GM12878 (cell line): ENCODE measurements around the gene RAD17. TPM values are rescaled to one million over a fixed set of nuclear protein-coding genes. Genes with fewer than 3 reads are reported as not detected.
"Not testable (repeated sequence)": the region's sequence is repeated elsewhere in the genome, so short reads cannot be mapped to it uniquely, and the experiment has no call there.

ENCODE experiments used
- ATAC-seq: fragments of 200-7000 bp; cut with Tn5 transposase; 3 replicates; pipeline ENCODE4 v1.9.1; 2020; ENCODE audit warnings: mild to moderate bottlenecking, moderate library complexity
- BruUV-seq: library from RNA; stranded (reverse); fragments of 400-500 nt; replicated peaks from 2 replicates; lab custom pipeline; 2021; lab: Mats Ljungman, UMichigan
- CTCF ChIA-PET: fragments of 300-600 bp; sonication (Branson Sonifier 250); formaldehyde crosslinking; extraction: SDS; loops from one replicate; lab custom pipeline; 2021; ENCODE audit warnings: inconsistent platforms; lab: Yijun Ruan, JAX
- POLR2A ChIA-PET: fragments of 350-600 bp; formaldehyde crosslinking; extraction: SDS; loops from one replicate; lab custom pipeline; 2021; ENCODE audit warnings: inconsistent platforms; lab: Charles Lee
- RAD21 ChIA-PET: fragments of 300-600 bp; sonication (Branson Sonifier 250); formaldehyde crosslinking; loops from one replicate; lab custom pipeline; 2023; ENCODE audit warnings: antibody characterized with exemption; ENCODE audit not compliant: unreplicated experiment; lab: Charles Lee
- SMC1A ChIA-PET: fragments of 300-600 bp; sonication (Branson Sonifier 250); formaldehyde crosslinking; loops from one replicate; lab custom pipeline; 2023; ENCODE audit not compliant: unreplicated experiment, uncharacterized antibody; lab: Charles Lee
- DNase-seq: peaks from one replicate; pipeline ENCODE4 v3.0.0-alpha.2; 2011; ENCODE audit warnings: low read depth, low spot score
- FAIRE-seq: peaks from 3 replicates; lab custom pipeline; 2011; peaks lifted over from hg19 to GRCh38; lab: Jason Lieb, UNC
- H2AFZ ChIP-seq: 2 replicates; pipeline ENCODE4 v1.6.0; 2011; ENCODE audit warnings: low read depth, low read length, control low read depth; ENCODE audit not compliant: control insufficient read depth
- H3K27ac ChIP-seq: 2 replicates; pipeline ENCODE4 v1.5.1; 2011; ENCODE audit warnings: control low read depth; ENCODE audit not compliant: control insufficient read depth, insufficient read depth
- H3K27me3 ChIP-seq, 2 experiments: replicated peaks in 1 of 2; 2 replicates each; pipeline versions ENCODE4 v1.6.0 to v1.6.1; 2011; ENCODE audit warnings: low read length in 1 of 2; ENCODE audit not compliant: control insufficient read depth in 2 of 2, insufficient read depth in 2 of 2
- H3K36me3 ChIP-seq, 2 experiments: 2 replicates each; pipeline ENCODE4 v1.5.1; 2011; ENCODE audit warnings: low read length in 1 of 2; ENCODE audit not compliant: control insufficient read depth in 2 of 2, insufficient read depth in 2 of 2
- H3K4me1 ChIP-seq: 2 replicates; pipeline ENCODE4 v1.6.1; 2011; ENCODE audit warnings: mild to moderate bottlenecking, low read length, moderate library complexity, mixed read lengths; ENCODE audit not compliant: control insufficient read depth, insufficient read depth
- H3K4me2 ChIP-seq: 2 replicates; pipeline ENCODE4 v1.6.0; 2011; ENCODE audit warnings: control low read depth; ENCODE audit not compliant: control insufficient read depth, insufficient read depth
- H3K4me3 ChIP-seq: fragments of 200-600 bp; sonication (generic); 2 replicates; pipeline ENCODE4 v1.5.1; 2016
- H3K79me2 ChIP-seq: 2 replicates; pipeline ENCODE4 v1.6.0; 2011; ENCODE audit warnings: low read length; ENCODE audit not compliant: control insufficient read depth, insufficient read depth
- H3K9ac ChIP-seq: 2 replicates; pipeline ENCODE4 v1.8.0; 2011; ENCODE audit warnings: low read length, control low read depth, mixed read lengths; ENCODE audit not compliant: control insufficient read depth, insufficient read depth
- H3K9me3 ChIP-seq: replicated peaks from 3 replicates; pipeline ENCODE4 v1.5.1; 2011; ENCODE audit warnings: mild to moderate bottlenecking, low read length; ENCODE audit not compliant: control insufficient read depth, insufficient read depth
- H4K20me1 ChIP-seq: 2 replicates; pipeline ENCODE4 v1.6.0; 2011; ENCODE audit not compliant: control insufficient read depth, insufficient read depth
- ATF2 ChIP-seq: IDR thresholded peaks from 2 replicates; pipeline ENCODE4 v1.6.1; 2012; ENCODE audit warnings: low read length, inconsistent platforms
- BMI1 ChIP-seq: fragments of 450-650 bp; IDR thresholded peaks from 2 replicates; pipeline ENCODE4 v1.6.1; 2016; ENCODE audit warnings: mild to moderate bottlenecking, moderate library complexity, borderline replicate concordance
- EED ChIP-seq: sonication (generic); IDR thresholded peaks from 2 replicates; pipeline ENCODE4 v1.6.1; 2016; ENCODE audit warnings: antibody characterized with exemption, low read depth
- EP300 ChIP-seq, 2 experiments: fragments of 150-350 bp in 1 of 2; IDR thresholded peaks; 2 replicates each; pipeline ENCODE4 v1.6.1; 2011 to 2012; ENCODE audit warnings: low read depth in 2 of 2, low read length in 2 of 2, borderline replicate concordance in 1 of 2, improper control_type of control experiment in 1 of 2, inconsistent platforms in 1 of 2; ENCODE audit not compliant: control insufficient read depth in 1 of 2
- JUNB ChIP-seq: IDR thresholded peaks from 2 replicates; pipeline ENCODE4 v1.6.1; 2016; ENCODE audit warnings: antibody characterized with exemption, mild to moderate bottlenecking
- SUZ12 ChIP-seq: fragments of 200-600 bp; sonication (generic); IDR thresholded peaks from one replicate; pipeline ENCODE4 v1.6.1; 2018; ENCODE audit warnings: antibody characterized with exemption, mild to moderate bottlenecking; ENCODE audit not compliant: unreplicated experiment
- ZNF217 ChIP-seq: fragments of 450-650 bp; IDR thresholded peaks from 2 replicates; pipeline ENCODE4 v1.6.1; 2017; ENCODE audit warnings: antibody characterized with exemption, mild to moderate bottlenecking
- ZNF384 ChIP-seq: IDR thresholded peaks from 2 replicates; pipeline ENCODE4 v1.6.1; 2012; ENCODE audit warnings: low read depth, mild to moderate bottlenecking, low read length, improper control_type of control experiment, borderline replicate concordance
- whole genome bisulfite sequencing: methylation state at CpG from one replicate; pipeline ENCODE4 v1.1.6; 2016; ENCODE audit warnings: low lambda C conversion rate; ENCODE audit not compliant: insufficient replicate concordance, insufficient coverage; ENCODE audit errors: missing lambda C conversion rate; 5-methylcytosine and 5-hydroxymethylcytosine counted together
- in situ Hi-C: fragments of 300-500 bp; cut with MboI; formaldehyde crosslinking; loops from 9 replicates; pipeline ENCODE4 v1.14.3; 2018; ENCODE audit warnings: mixed read lengths
- intact Hi-C: fragments of 100-400 bp; cut with micrococcal nuclease; formaldehyde crosslinking; loops from one replicate; pipeline ENCODE4 v1.14.2; 2022; ENCODE audit not compliant: unreplicated experiment
- polyA plus RNA-seq, 11 experiments: library from polyadenylated mRNA; depleted of rRNA in 4 of 11; unstranded in 6 of 11; stranded (reverse) in 5 of 11; fragments of >200 nt; fragmentation: Nextera tagmentation in 4 of 11; fragmentation: Illumina TruSeq in 1 of 11; extraction: Ambion mirVana in 4 of 11; extraction: Trizol in 1 of 11; gene quantifications; 1 replicate in 1 of 11; 2 replicates in 10 of 11; pipeline versions ENCODE4 v1.2.1 to v1.2.3, GENCODE V29; 2011 to 2016; ENCODE audit warnings: inconsistent platforms in 2 of 11, missing spikeins in 2 of 11, low read depth in 1 of 11
- total RNA-seq, 4 experiments: library from RNA; depleted of rRNA in 3 of 4; stranded (reverse); fragments of >200 nt in 3 of 4; fragmentation: Illumina TruSeq in 1 of 4; extraction: Trizol in 1 of 4; gene quantifications; 2 replicates each; pipeline versions ENCODE4 v1.2.1 to v1.2.3, GENCODE V29; 2013 to 2021
- TF ChIP-seq, protein P1 (sequence below): IDR thresholded peaks from 2 replicates; pipeline ENCODE4 v1.6.1; 2011; ENCODE audit warnings: borderline replicate concordance, low read depth, mild to moderate bottlenecking, moderate library complexity, mixed read lengths, low read length; ENCODE audit not compliant: insufficient read depth; ENCODE audit errors: extremely low read length

The RAD17 gene
- total and polyA plus RNA-seq, 10 of the 15 experiments (the other 5 are each of a cell fraction or from before 2014, with no cell fraction given), result 23.9 to 55.4 (median 44.5) TPM

- no peak for TF ChIP-seq ZNF217
- TF ChIP-seq SUZ12, result no peak
- TF ChIP-seq EED, result peak; percentile 82
- TF ChIP-seq ZNF384, result peak; percentile 42; the same call in 1 of the 2 replicates
- TF ChIP-seq, protein P1, sequence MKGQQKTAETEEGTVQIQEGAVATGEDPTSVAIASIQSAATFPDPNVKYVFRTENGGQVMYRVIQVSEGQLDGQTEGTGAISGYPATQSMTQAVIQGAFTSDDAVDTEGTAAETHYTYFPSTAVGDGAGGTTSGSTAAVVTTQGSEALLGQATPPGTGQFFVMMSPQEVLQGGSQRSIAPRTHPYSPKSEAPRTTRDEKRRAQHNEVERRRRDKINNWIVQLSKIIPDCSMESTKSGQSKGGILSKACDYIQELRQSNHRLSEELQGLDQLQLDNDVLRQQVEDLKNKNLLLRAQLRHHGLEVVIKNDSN, result no peak
- peak; percentile 19 for TF ChIP-seq JUNB
- peak in 1 of 2 experiments; percentile 68; a peak in 2 of 4 replicates for TF ChIP-seq EP300 (IDR thresholded peaks at IDR 0.05; ENCODE audit: borderline replicate concordance in 1 of 2, control insufficient read depth in 1 of 2, low read depth in 2 of 2, low read length in 2 of 2)
- no peak for TF ChIP-seq BMI1
- peak; percentile 65; the same call in 1 of the 2 replicates for TF ChIP-seq ATF2
These were observed 63.0 kb downstream of the RAD17 start (continued) for GRCh38 chr5:69432412-69433206.

DNA sequence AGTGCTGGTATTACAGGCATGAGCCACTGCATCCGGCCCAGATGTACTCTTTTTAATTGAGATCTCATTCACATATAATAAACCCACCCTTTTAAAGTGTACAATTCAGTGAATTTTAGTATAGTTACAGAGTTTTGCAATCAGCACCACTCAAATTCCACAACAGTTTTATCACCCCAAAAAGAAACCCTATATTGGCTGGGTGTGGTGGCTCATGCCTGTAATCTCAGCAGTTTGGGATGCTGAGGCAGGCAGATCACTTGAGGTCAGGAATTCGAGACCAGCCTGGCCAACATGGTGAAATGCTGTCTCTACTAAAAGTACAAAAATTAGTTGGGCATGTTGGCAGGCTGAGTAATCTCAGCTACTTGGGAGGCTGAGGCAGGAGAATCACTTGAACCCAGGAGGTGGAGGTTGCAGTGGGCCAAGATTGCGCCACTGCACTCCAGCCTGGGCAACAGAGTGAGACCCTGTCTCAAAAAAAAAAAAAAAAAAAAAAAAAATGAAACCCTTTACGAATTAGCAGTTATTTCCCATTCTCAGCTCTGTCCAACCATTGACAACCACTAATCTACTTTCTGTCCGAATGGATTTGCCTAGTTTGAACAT lies 65.8 kb downstream of the RAD17 start:
- H3K27ac ChIP-seq, SMC1A ChIA-PET, H3K4me3 ChIP-seq, in situ Hi-C loops, H3K4me1 ChIP-seq, H2AFZ ChIP-seq, H4K20me1 ChIP-seq, H3K79me2 ChIP-seq, H3K27me3 ChIP-seq, H3K4me2 ChIP-seq, FAIRE-seq, ATAC-seq, RAD21 ChIA-PET, BruUV-seq, POLR2A ChIA-PET, H3K9ac ChIP-seq, H3K9me3 ChIP-seq, H3K36me3 ChIP-seq, CTCF ChIA-PET, DNase-seq: not testable (repeated sequence)
- 90% methylated on average over 5 of the region's 5 CpGs for whole genome bisulfite sequencing
- intact Hi-C loops, result loop anchor here (10.0 kb wide), 1 partner anchor 61 kb away; no protein-coding TSS in a partner anchor
